ENCODE data around the gene HOXC13. TPM values are rescaled to one million over a fixed set of nuclear protein-coding genes. Genes with fewer than 3 reads are reported as not detected.

HOXC13 gene, protein sequence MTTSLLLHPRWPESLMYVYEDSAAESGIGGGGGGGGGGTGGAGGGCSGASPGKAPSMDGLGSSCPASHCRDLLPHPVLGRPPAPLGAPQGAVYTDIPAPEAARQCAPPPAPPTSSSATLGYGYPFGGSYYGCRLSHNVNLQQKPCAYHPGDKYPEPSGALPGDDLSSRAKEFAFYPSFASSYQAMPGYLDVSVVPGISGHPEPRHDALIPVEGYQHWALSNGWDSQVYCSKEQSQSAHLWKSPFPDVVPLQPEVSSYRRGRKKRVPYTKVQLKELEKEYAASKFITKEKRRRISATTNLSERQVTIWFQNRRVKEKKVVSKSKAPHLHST
- total RNA-seq: not detected

GRCh38 chr12:53938326-53939140 lies at the start of gene HOXC13:
Gene HOXC13, plus strand, starts transcription at chr12:53938831. Its CDS starts 76 bp downstream, at chr12:53938907.
- peak; percentile 71 to 89 (median 80) for DNase-seq
- Histone ChIP-seq H3K36me3 (replicated peaks in 1 of 2; ENCODE audit: insufficient read depth in 1 of 2, low read depth in 2 of 2) (no peaks in the 10 kb centered on the region), H3K9me3 (no peaks in the 10 kb centered on the region), H3K4me3 (no peak within 1 kb of the TSS), H3K4me1 (peaks cover 24% of the 10 kb centered on the region), H3K27ac (no peak within 1 kb of the TSS), H3K27me3 (peaks cover 0 to 51% of the 10 kb centered on the region in 2 donors)
- 5 to 7% methylated on average over 36 to 56 of the region's 56 CpGs for WGBS, 2 donors
- ATAC-seq: peak; percentile 82
- intact Hi-C loops (cut with DNase I): no loop called here
- no peak for TF ChIP-seq POLR2A (IDR thresholded peaks at IDR 0.05)
- TF ChIP-seq, protein P1, sequence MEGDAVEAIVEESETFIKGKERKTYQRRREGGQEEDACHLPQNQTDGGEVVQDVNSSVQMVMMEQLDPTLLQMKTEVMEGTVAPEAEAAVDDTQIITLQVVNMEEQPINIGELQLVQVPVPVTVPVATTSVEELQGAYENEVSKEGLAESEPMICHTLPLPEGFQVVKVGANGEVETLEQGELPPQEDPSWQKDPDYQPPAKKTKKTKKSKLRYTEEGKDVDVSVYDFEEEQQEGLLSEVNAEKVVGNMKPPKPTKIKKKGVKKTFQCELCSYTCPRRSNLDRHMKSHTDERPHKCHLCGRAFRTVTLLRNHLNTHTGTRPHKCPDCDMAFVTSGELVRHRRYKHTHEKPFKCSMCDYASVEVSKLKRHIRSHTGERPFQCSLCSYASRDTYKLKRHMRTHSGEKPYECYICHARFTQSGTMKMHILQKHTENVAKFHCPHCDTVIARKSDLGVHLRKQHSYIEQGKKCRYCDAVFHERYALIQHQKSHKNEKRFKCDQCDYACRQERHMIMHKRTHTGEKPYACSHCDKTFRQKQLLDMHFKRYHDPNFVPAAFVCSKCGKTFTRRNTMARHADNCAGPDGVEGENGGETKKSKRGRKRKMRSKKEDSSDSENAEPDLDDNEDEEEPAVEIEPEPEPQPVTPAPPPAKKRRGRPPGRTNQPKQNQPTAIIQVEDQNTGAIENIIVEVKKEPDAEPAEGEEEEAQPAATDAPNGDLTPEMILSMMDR (IDR thresholded peaks at IDR 0.05): no peak

DNA sequence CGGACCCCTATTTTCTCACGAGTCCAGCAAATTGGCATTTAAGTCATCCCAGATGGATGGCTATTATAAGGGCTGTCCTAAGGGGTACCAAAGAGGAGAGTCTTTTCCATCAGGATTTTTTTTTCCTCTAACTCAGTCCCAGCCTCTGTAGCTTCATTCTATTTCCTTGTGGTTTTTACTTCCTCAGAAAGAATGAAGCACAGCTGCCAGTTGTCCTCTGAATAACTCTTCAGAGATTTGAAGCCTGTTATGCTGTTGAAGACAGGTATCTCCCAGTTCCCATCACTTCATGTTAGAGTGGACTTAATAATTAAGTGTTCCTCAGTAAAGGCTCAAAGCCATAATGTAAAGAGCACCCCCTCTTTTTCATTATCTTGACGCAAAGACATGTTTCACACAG lies 48.5 kb upstream of the HOXC13 start:
- Histone ChIP-seq H3K9me3 (no peaks in the 10 kb centered on the region), H3K27ac (no peak overlapping the region), H3K4me1 (no peaks in the 10 kb centered on the region), H3K36me3 (replicated peaks in 1 of 2; ENCODE audit: insufficient read depth in 1 of 2, low read depth in 2 of 2) (no peaks in the 10 kb centered on the region), H3K4me3 (no peak overlapping the region), H3K27me3 (no peaks in the 10 kb centered on the region)
- DNase-seq (no peak), ATAC-seq (no peak)
- TF ChIP-seq, protein P1 (IDR thresholded peaks at IDR 0.05): no peak
- WGBS, 2 donors: 84 to 85% methylated on average over 3 of the region's 3 CpGs
- intact Hi-C loops (cut with DNase I): no loop called here

GRCh38 chr12:53892762-53893395 lies 45.8 kb upstream of the HOXC13 start:
- Histone ChIP-seq H3K4me3 (no peak overlapping the region), H3K36me3 (replicated peaks in 1 of 2; ENCODE audit: insufficient read depth in 1 of 2, low read depth in 2 of 2) (no peaks in the 10 kb centered on the region), H3K9me3 (no peaks in the 10 kb centered on the region), H3K27me3 (no peaks in the 10 kb centered on the region), H3K4me1 (no peaks in the 10 kb centered on the region), H3K27ac (no peak overlapping the region)
- no peak for TF ChIP-seq POLR2A (IDR thresholded peaks at IDR 0.05)
- TF ChIP-seq, protein P1 (IDR thresholded peaks at IDR 0.05): no peak
- 51 to 59% methylated on average over 3 of the region's 3 CpGs for WGBS, 2 donors
- ATAC-seq (no peak), DNase-seq (no peak)
- intact Hi-C loops (cut with DNase I): no loop called here

- no peaks in the 10 kb centered on the region for H3K9me3 ChIP-seq
- WGBS, 2 donors: 50 to 57% methylated on average over 1 of the region's 1 CpG
- H3K27me3 ChIP-seq: peaks cover 0 to 9% of the 10 kb centered on the region in 2 donors
- intact Hi-C loops (cut with DNase I): no loop called here
- no peaks in the 10 kb centered on the region for H3K4me1 ChIP-seq
- DNase-seq (no peak), ATAC-seq (no peak)
- TF ChIP-seq, protein P1 (IDR thresholded peaks at IDR 0.05): no peak
- no peak for TF ChIP-seq POLR2A (IDR thresholded peaks at IDR 0.05)
- H3K27ac ChIP-seq: no peak overlapping the region
- H3K4me3 ChIP-seq: no peak overlapping the region
- no peaks in the 10 kb centered on the region for H3K36me3 ChIP-seq (replicated peaks in 1 of 2; ENCODE audit: insufficient read depth in 1 of 2, low read depth in 2 of 2)
Observed at GRCh38 chr12:53899230-53899629, 39.4 kb upstream of the HOXC13 start.
